GM23248 (cell line): ENCODE measurements around the gene DNAJC28.

Experiments used
- EZH2 ChIP-seq: fragments of 200-600 bp; sonication (generic); IDR thresholded peaks from 2 replicates; pipeline ENCODE4 v1.6.1; 2018; ENCODE audit warnings: antibody characterized with exemption, mild to moderate bottlenecking; ENCODE audit not compliant: insufficient read depth, poor library complexity, severe bottlenecking
- EZH2phosphoT487 ChIP-seq: fragments of 200-600 bp; sonication (generic); IDR thresholded peaks from 2 replicates; pipeline ENCODE4 v1.6.1; 2018; ENCODE audit warnings: antibody characterized with exemption, moderate library complexity, mild to moderate bottlenecking, low read depth; ENCODE audit not compliant: insufficient read depth

DNA sequence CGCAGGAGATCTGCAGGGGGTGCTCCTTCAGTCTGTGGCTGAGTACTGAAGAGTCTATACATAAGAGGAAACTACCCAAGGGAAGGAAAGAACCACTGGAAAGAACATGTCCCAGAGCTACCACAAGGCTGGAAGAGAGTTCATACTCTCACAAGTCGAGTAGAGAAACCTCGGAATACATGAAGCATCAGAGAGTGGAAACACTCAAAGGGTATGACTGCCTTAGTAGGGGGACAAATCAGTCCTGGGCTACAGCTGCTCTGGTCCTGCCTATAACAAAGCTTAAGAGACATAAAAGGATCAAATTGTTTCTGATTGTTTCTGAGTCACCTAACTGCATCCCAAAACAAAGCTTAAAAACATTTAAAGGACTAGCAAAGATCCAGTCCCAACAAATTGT lies 39.2 kb downstream of the DNAJC28 start:
- TF ChIP-seq EZH2: no peak
- TF ChIP-seq EZH2phosphoT487: no peak
